HG03521 (cell line): Measurements from ENCODE around the gene HIC2.
"Not testable (repeated sequence)": the region's sequence is repeated elsewhere in the genome, so short reads cannot be mapped to it uniquely, and the experiment has no call there.

ENCODE experiments used
- ATAC-seq: cut with Tn5 transposase; IDR thresholded peaks from one replicate; pipeline ENCODE4 v1.9.1; 2021; ENCODE audit warnings: mild to moderate bottlenecking, moderate library complexity; ENCODE audit not compliant: unreplicated experiment

HIC2 gene

GRCh38 chr22:21434378-21435233, 17.4 kb downstream of the HIC2 start:
- ATAC-seq: not testable (repeated sequence)

- ATAC-seq: not testable (repeated sequence)
Measured at GRCh38 chr22:21435998-21436810, 19.0 kb downstream of the HIC2 start.

GRCh38 chr22:21438013-21438412, 20.8 kb downstream of the HIC2 start:
- ATAC-seq: not testable (repeated sequence)

DNA sequence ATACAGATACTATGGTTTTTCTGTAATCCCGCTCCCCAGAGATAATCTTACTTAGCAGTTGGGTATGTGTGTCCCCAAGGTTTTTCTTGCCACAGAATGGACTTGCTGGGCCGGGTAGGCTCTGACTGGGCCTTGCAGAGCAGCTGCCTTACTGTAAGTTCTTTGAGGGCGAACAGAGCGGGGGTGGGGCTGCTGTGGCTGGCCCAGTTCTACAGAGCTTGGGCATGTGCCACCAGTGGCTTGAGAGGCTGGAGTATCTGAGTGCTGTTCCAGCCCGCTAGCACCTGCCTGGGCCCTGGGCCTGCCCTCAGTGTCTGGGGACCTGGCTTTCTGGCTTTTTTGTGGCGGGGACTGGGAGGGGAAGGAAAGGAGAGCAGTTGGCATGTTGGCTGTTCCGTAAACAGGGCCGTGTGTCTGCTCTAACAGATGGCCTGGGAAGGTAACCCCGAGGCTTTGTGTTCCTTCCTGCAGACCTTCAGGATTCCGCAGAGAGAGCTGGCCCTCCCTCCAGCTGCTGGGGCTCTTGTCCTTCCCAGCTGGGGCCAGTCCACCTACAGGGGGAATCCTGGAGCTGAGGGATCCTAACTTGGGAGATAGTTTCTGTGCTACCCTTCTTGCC, 23.0 kb downstream of the HIC2 start:
- not testable (repeated sequence) for ATAC-seq

DNA sequence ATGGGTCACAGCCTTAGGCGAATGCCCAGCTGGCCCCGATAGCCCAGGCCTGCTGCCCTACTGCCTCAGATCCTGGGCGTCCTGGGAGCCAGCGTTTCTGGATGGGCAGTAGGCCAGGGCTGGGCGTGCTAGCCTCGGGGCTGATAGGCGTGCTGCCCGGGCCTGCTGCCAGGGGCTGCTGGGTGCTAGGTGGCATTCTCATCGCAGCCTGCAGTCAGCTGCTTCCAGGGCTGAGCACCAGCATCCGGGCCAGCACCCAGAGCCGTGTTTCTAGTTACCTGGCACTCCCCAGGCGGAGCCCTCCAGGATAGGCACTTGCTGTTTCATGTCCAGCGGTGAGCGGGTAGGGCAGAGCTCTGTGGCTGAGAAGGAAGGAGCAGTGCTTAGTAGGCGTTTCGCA, 23.5 kb downstream of the HIC2 start:
- ATAC-seq: not testable (repeated sequence)

DNA sequence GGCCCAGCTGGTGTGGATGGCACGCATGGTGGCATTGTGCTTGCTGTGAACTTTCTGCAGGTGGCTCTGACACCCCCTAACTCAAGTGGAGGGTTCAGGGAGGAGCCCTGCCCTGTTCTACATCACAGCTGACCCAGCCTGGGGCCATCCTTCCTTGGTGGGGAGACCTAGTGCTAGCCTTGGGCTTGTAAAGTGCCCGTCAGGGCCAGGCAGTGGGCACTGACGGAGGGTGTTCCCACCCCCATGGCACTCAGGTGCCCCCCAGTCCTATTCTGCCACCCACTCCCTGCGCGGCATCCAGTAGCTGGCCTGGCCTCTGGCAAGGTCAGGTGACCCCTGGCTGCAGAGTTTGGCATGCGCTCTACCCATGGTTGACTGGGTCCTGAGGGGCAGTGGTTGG, 24.0 kb downstream of the HIC2 start:
- not testable (repeated sequence) for ATAC-seq

GRCh38 chr22:21442123-21442522, 25.0 kb downstream of the HIC2 start:
- not testable (repeated sequence) for ATAC-seq

DNA sequence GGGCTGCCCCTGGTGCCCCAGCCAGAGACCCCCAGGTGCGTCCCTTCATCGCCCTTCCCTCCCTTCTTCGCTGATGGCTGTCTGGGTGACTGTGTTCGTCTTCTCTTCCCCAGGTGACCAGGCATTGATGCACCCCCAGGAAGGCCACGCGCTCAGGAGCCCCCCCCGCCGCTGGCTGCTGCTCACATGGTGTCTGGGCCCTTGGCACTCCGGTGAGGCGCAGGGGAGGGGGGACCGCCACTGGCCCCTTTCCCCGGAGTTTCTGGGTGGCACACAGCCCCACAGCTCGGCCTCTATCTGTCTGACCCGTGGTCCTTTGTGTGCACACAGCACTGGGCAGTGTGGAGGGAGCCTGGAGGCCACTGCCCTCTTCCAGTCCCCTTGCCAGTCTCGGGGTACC, 25.5 kb downstream of the HIC2 start:
- ATAC-seq: not testable (repeated sequence)

GRCh38 chr22:21443057-21443734, 26.0 kb downstream of the HIC2 start:
- ATAC-seq: no peak

GRCh38 chr22:21443735-21444421, 26.7 kb downstream of the HIC2 start:
- no peak for ATAC-seq

- no peak for ATAC-seq
Measured at GRCh38 chr22:21444701-21445436, 27.7 kb downstream of the HIC2 start.

DNA sequence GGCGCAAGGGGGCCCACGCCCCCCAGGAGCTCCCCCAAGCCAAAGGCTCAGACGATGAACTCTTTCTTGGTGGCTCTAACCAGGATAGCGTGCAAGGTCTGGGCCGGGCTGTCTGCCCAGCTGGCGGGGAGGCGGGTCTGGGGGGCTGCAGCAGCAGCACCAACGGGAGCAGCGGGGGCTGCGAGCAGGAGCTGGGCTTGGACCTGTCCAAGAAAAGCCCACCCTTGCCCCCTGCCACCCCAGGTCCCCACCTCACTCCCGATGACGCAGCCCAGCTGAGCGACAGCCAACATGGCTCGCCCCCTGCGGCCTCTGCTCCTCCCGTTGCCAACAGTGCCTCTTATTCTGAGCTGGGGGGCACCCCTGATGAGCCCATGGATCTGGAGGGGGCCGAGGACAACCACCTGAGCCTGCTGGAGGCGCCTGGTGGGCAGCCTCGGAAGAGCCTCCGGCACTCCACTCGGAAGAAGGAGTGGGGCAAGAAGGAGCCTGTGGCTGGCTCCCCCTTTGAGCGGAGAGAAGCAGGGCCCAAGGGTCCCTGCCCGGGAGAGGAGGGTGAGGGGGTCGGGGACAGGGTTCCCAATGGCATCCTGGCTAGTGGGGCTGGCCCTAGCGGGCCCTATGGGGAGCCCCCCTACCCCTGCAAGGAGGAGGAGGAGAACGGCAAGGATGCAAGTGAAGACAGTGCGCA, 28.4 kb downstream of the HIC2 start:
- no peak for ATAC-seq

- no peak for ATAC-seq
Measured at GRCh38 chr22:21446128-21446826, 29.1 kb downstream of the HIC2 start.

DNA sequence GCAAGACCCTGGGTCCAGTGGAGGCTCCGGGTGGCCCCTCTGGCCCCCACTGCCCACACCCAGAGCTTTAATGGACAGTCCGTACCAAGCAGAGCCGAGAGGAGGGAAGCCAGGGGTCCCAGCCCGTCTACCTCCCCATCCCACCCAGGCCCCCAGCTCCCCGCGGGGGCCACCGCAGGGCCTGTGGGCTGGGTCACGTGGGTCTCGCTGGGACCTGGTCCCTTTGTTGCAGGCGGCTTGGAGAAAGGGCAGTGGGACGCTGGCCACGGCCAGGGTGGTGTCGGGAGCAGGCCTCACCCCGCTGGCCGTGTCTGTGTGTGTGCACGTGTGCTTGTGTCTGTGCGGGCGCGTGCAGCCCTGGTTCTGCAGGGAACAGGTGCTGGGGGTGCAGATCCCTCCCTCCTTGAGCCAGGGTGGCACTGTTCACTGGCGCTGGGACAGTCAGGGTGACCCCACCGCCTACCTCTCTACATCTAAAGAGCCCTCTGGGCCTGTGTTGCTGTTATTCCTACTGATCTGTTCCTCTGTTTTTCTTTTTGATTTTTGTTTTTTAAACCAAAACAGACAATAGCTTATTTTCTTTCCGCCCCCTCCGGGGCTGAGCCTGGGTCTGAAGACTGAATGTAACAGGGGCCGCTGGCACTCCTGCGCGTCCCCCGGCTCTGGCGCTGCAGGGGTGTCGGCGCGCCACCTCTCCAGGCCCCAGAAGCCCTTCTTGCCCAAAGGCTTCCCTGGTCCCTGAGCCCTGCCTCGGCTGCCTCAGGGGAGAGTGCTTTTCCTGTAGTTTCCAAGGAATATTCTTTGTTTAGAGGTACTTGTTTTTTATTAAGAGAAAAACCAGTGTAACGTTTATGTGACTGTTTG, 29.9 kb downstream of the HIC2 start:
- no peak for ATAC-seq

DNA sequence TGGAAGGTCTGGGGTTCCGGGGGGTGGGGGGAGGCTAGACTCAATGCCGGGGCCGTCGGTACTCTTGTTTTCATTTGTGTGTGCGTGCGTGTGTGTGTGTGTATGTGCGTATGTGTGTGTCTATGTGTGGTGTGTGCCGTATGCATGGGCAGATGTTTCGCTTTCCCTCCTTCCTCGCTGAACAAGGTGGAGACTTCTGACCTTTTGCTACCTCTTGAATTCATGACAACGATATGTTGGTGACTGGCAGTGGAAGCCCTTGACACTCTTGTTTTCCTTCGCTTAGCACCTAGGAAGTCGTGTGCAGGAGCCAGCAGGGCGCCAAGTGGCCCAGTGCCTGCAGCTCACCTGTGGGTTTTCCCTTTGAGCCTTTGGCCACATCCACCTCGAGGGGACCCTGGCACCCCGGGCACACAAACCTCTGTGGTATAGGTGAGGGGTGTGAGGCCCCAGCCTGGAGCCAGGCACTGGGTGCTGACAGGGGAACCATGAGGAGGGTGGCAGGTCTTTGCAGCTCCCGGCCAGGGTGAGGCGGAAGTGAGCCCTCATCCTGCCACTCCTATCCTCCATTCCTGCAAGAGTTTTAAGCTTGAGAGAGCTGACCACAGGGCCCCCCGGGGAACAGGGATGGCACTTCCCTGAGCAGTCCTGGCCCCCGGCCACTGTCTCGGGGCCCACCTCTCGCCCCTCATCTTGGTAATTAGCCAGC, 30.7 kb downstream of the HIC2 start:
- ATAC-seq: no peak

GRCh38 chr22:21448627-21449416, 31.7 kb downstream of the HIC2 start:
- ATAC-seq: no peak
